Esophagus muscularis mucosa (tissue), 4 donors: ENCODE data around the gene BAIAP2.

ENCODE experiments used
- CTCF ChIP-seq, 3 experiments: fragments of 200-600 bp in 2 of 3; fragments of 450-650 bp in 1 of 3; sonication (generic) in 2 of 3; IDR thresholded peaks; one replicate each; pipeline ENCODE4 v1.5.1; 2017 to 2019; ENCODE audit warnings: antibody characterized with exemption in 3 of 3, mild to moderate bottlenecking in 2 of 3, moderate library complexity in 1 of 3
- EP300 ChIP-seq: sonication (generic); formaldehyde crosslinking; IDR thresholded peaks from one replicate; pipeline ENCODE4 v1.6.1; 2017; ENCODE audit warnings: antibody characterized with exemption
- POLR2A ChIP-seq: fragments of 450-650 bp; IDR thresholded peaks from one replicate; pipeline ENCODE4 v1.6.1; 2017; ENCODE audit warnings: antibody characterized with exemption, moderate library complexity, mild to moderate bottlenecking, low read depth
- POLR2AphosphoS5 ChIP-seq, 2 donors: sonication (generic); formaldehyde crosslinking; IDR thresholded peaks; one replicate each; pipeline ENCODE4 v1.6.1; 2017; ENCODE audit warnings: antibody characterized with exemption in 2 of 2

GRCh38 chr17:81066771-81067315 is 31.9 kb downstream of the BAIAP2 start:
- TF ChIP-seq EP300 (no peak), POLR2AphosphoS5 (IDR thresholded peaks at IDR 0.05) (no peak), CTCF (IDR thresholded peaks at IDR 0.05) (no peak), POLR2A (no peak)
